Measurements from ENCODE around the gene OR2AT4. TPM values are rescaled to one million over a fixed set of nuclear protein-coding genes. Genes with fewer than 3 reads are reported as not detected.
A peak's percentile ranks its signal among the peaks of the same experiment; 100 is the strongest.

Gene OR2AT4
- total and polyA plus RNA-seq, 11 donors, result not detected

- Histone ChIP-seq H3K9me3 (no peaks in the 10 kb centered on the region), H3K36me3 (no peaks in the 10 kb centered on the region), H3K4me3 (no peak overlapping the region), H3K27me3 (peaks cover 0 to 33% (median under 1%) of the 10 kb centered on the region in 9 donors), H3K4me1 (peaks cover 0 to 37% (median 10%) of the 10 kb centered on the region in 12 donors), H3K27ac (no peak overlapping the region)
- ATAC-seq (peak in 3 of 4 donors; percentile 55 to 62 (median 62)), DNase-seq (peak; percentile 63 to 83 (median 71))
- TF ChIP-seq, protein P1, sequence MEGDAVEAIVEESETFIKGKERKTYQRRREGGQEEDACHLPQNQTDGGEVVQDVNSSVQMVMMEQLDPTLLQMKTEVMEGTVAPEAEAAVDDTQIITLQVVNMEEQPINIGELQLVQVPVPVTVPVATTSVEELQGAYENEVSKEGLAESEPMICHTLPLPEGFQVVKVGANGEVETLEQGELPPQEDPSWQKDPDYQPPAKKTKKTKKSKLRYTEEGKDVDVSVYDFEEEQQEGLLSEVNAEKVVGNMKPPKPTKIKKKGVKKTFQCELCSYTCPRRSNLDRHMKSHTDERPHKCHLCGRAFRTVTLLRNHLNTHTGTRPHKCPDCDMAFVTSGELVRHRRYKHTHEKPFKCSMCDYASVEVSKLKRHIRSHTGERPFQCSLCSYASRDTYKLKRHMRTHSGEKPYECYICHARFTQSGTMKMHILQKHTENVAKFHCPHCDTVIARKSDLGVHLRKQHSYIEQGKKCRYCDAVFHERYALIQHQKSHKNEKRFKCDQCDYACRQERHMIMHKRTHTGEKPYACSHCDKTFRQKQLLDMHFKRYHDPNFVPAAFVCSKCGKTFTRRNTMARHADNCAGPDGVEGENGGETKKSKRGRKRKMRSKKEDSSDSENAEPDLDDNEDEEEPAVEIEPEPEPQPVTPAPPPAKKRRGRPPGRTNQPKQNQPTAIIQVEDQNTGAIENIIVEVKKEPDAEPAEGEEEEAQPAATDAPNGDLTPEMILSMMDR (IDR thresholded peaks at IDR 0.05), result peak; percentile 86 to 99 (median 95)
- TF ChIP-seq POLR2A (IDR thresholded peaks at IDR 0.05), result no peak
- intact Hi-C loops (cut with DNase I), result loop anchor here (1.0 to 10.0 kb wide), 9 partner anchors 64 to 216 kb away; partner anchors contain the start of gene TPBGL (in 2 of the 10)
- WGBS, 4 donors, result 33 to 39% (median 34%) methylated on average over 21 to 22 of the region's 22 CpGs
Observed at GRCh38 chr11:75140269-75141138, 43.8 kb upstream of the OR2AT4 start.

- TF ChIP-seq, protein P1 (IDR thresholded peaks at IDR 0.05), result no peak
- TF ChIP-seq POLR2A (IDR thresholded peaks at IDR 0.05), result no peak
- Histone ChIP-seq H3K4me3 (no peak overlapping the region), H3K4me1 (peaks cover 0 to 5% (median 0%) of the 10 kb centered on the region in 12 donors), H3K9me3 (no peaks in the 10 kb centered on the region), H3K27me3 (peaks cover 0 to 42% (median 9%) of the 10 kb centered on the region in 9 donors), H3K36me3 (no peaks in the 10 kb centered on the region), H3K27ac (no peak overlapping the region)
- ATAC-seq (no peak), DNase-seq (no peak)
- intact Hi-C loops (cut with DNase I), result loop anchor here in 1 of 10 donors (10.0 kb wide), 1 partner anchor 201 kb away; no protein-coding TSS in a partner anchor
- WGBS, 4 donors, result 76 to 90% (median 84%) methylated on average over 1 of the region's 1 CpG
Observed at GRCh38 chr11:75135651-75136050, 39.0 kb upstream of the OR2AT4 start.

- no peaks in the 10 kb centered on the region for H3K36me3 ChIP-seq
- no peaks in the 10 kb centered on the region for H3K9me3 ChIP-seq
- ATAC-seq, result no peak
- no peak overlapping the region for H3K27ac ChIP-seq
- WGBS, 4 donors, result 71 to 84% (median 83%) methylated on average over 5 of the region's 5 CpGs
- H3K4me3 ChIP-seq, result no peak overlapping the region
- TF ChIP-seq POLR2A (IDR thresholded peaks at IDR 0.05), result no peak
- TF ChIP-seq, protein P1 (IDR thresholded peaks at IDR 0.05), result no peak
- no peaks in the 10 kb centered on the region for H3K4me1 ChIP-seq
- no peak for DNase-seq
- intact Hi-C loops (cut with DNase I), result loop anchor here in 1 of 10 donors (10.0 kb wide), 1 partner anchor 200 kb away; no protein-coding TSS in a partner anchor
- H3K27me3 ChIP-seq, result peaks cover 0 to 45% (median 9%) of the 10 kb centered on the region in 9 donors
Observed at GRCh38 chr11:75135021-75135650, 38.5 kb upstream of the OR2AT4 start.

- TF ChIP-seq, protein P1 (IDR thresholded peaks at IDR 0.05), result no peak
- no peak for TF ChIP-seq POLR2A (IDR thresholded peaks at IDR 0.05)
- DNase-seq, result no peak
- H3K4me3 ChIP-seq, result no peak overlapping the region
- intact Hi-C loops (cut with DNase I), result loop anchor here in 1 of 10 donors (10.0 kb wide), 1 partner anchor 199 kb away; no protein-coding TSS in a partner anchor
- H3K9me3 ChIP-seq, result no peaks in the 10 kb centered on the region
- no peak overlapping the region for H3K27ac ChIP-seq
- no peaks in the 10 kb centered on the region for H3K4me1 ChIP-seq
- no peaks in the 10 kb centered on the region for H3K36me3 ChIP-seq
- H3K27me3 ChIP-seq, result peaks cover 0 to 42% (median 8%) of the 10 kb centered on the region in 9 donors
- 18 to 31% (median 27%) methylated on average over 6 of the region's 6 CpGs for WGBS, 4 donors
- ATAC-seq, result no peak
Observed at GRCh38 chr11:75133976-75134375, 37.3 kb upstream of the OR2AT4 start.

Data from heart left ventricle (tissue), 16 donors.